DND-41 (cell line): Measurements from ENCODE around the gene GPR107.
A peak's percentile ranks its signal among the peaks of the same experiment; 100 is the strongest.

Experiments
- ATAC-seq: fragments of 200-7000 bp; cut with Tn5 transposase; 3 replicates; pipeline ENCODE4 v1.9.1; 2021; ENCODE audit warnings: low read depth; ENCODE audit not compliant: insufficient read depth
- DNase-seq: peaks from one replicate; pipeline ENCODE4 v3.0.0-alpha.2; 2020
- H2AFZ ChIP-seq: 2 replicates; pipeline ENCODE4 v1.6.0; 2012; ENCODE audit warnings: low read depth, low read length
- H3K27ac ChIP-seq: 2 replicates; pipeline ENCODE4 v1.5.1; 2012; ENCODE audit warnings: low read length, inconsistent platforms
- H3K27me3 ChIP-seq: fragments of 200-600 bp; sonication (generic); 2 replicates; pipeline ENCODE4 v1.6.0; 2012; ENCODE audit warnings: low read length, mild to moderate bottlenecking, inconsistent platforms; ENCODE audit not compliant: insufficient read depth, poor library complexity
- H3K36me3 ChIP-seq: 2 replicates; pipeline ENCODE4 v1.5.1; 2012; ENCODE audit warnings: low read length, inconsistent platforms; ENCODE audit not compliant: insufficient read depth
- H3K4me1 ChIP-seq: 2 replicates; pipeline ENCODE4 v1.5.1; 2012; ENCODE audit warnings: mild to moderate bottlenecking, low read length; ENCODE audit not compliant: insufficient read depth
- H3K4me2 ChIP-seq: 2 replicates; pipeline ENCODE4 v1.6.0; 2012; ENCODE audit warnings: mild to moderate bottlenecking, moderate library complexity, low read length, inconsistent platforms; ENCODE audit not compliant: insufficient read depth
- H3K4me3 ChIP-seq, 2 experiments: fragments of 200-600 bp in 1 of 2; shearing (Covaris generic) in 1 of 2; 2 replicates each; pipeline ENCODE4 v1.5.1; 2012 to 2016; ENCODE audit warnings: inconsistent platforms in 2 of 2, low read length in 2 of 2, mild to moderate bottlenecking in 2 of 2, low read depth in 1 of 2, moderate library complexity in 1 of 2
- H3K79me2 ChIP-seq: 2 replicates; pipeline ENCODE4 v1.6.0; 2012; ENCODE audit warnings: low read length, inconsistent platforms; ENCODE audit not compliant: insufficient read depth
- H3K9ac ChIP-seq: 2 replicates; pipeline ENCODE4 v1.6.0; 2012; ENCODE audit warnings: low read depth, mild to moderate bottlenecking, inconsistent platforms, low read length, moderate library complexity
- H3K9me3 ChIP-seq: 2 replicates; pipeline ENCODE4 v1.5.1; 2012; ENCODE audit warnings: low read length, moderate library complexity, mild to moderate bottlenecking, inconsistent platforms; ENCODE audit not compliant: insufficient read depth, severe bottlenecking
- H4K20me1 ChIP-seq: 2 replicates; pipeline ENCODE4 v1.6.0; 2012; ENCODE audit warnings: low read length; ENCODE audit not compliant: insufficient read depth
- CTCF ChIP-seq: IDR thresholded peaks from 2 replicates; pipeline ENCODE4 v1.5.1; 2012; ENCODE audit warnings: borderline replicate concordance, low read length, moderate library complexity, mild to moderate bottlenecking; ENCODE audit not compliant: poor library complexity, severe bottlenecking; ENCODE audit errors: extremely low read depth
- EZH2 ChIP-seq: IDR thresholded peaks from 3 replicates; pipeline ENCODE4 v1.6.1; 2012; ENCODE audit warnings: borderline replicate concordance, low read depth, mild to moderate bottlenecking, moderate library complexity, low read length, inconsistent platforms; ENCODE audit not compliant: severe bottlenecking

GPR107 gene

GRCh38 chr9:130143958-130144366 lies 90.3 kb downstream of the GPR107 start:
- Histone ChIP-seq H4K20me1 (no peaks in the 10 kb centered on the region), H3K36me3 (no peaks in the 10 kb centered on the region), H3K4me1 (no peaks in the 10 kb centered on the region), H3K4me3 (no peak overlapping the region), H3K9ac (no peak overlapping the region), H3K4me2 (no peak overlapping the region), H3K27me3 (no peaks in the 10 kb centered on the region), H3K27ac (no peak overlapping the region), H2AFZ (no peak overlapping the region), H3K9me3 (no peaks in the 10 kb centered on the region), H3K79me2 (no peaks in the 10 kb centered on the region)
- ATAC-seq, result 0 out of 3 replicates have a peak, but pooled peaks have one; percentile 24
- TF ChIP-seq EZH2, result no peak
- TF ChIP-seq CTCF, result no peak
- DNase-seq, result no peak

GRCh38 chr9:130144703-130145102 lies 91.0 kb downstream of the GPR107 start:
- Histone ChIP-seq H3K4me3 (no peak overlapping the region), H3K36me3 (no peaks in the 10 kb centered on the region), H3K4me1 (no peaks in the 10 kb centered on the region), H3K4me2 (no peak overlapping the region), H3K79me2 (no peaks in the 10 kb centered on the region), H3K9me3 (no peaks in the 10 kb centered on the region), H4K20me1 (no peaks in the 10 kb centered on the region), H3K27me3 (no peaks in the 10 kb centered on the region), H3K9ac (no peak overlapping the region), H3K27ac (no peak overlapping the region), H2AFZ (no peak overlapping the region)
- DNase-seq, result no peak
- no peak for ATAC-seq
- no peak for TF ChIP-seq EZH2

- Histone ChIP-seq H3K79me2 (no peaks in the 10 kb centered on the region), H3K9ac (no peak overlapping the region), H3K4me1 (no peaks in the 10 kb centered on the region), H3K36me3 (no peaks in the 10 kb centered on the region), H3K27ac (no peak overlapping the region), H3K4me3 (no peak overlapping the region), H3K9me3 (no peaks in the 10 kb centered on the region), H2AFZ (no peak overlapping the region), H4K20me1 (no peaks in the 10 kb centered on the region), H3K4me2 (no peak overlapping the region), H3K27me3 (no peaks in the 10 kb centered on the region)
- ATAC-seq, result no peak
- no peak for DNase-seq
- no peak for TF ChIP-seq EZH2
- no peak for TF ChIP-seq CTCF
Observed at GRCh38 chr9:130145658-130146057, 92.0 kb downstream of the GPR107 start.

GRCh38 chr9:130147198-130147597 lies 93.5 kb downstream of the GPR107 start:
- no peaks in the 10 kb centered on the region for H3K9me3 ChIP-seq
- ATAC-seq (no peak), DNase-seq (no peak)
- no peak overlapping the region for H3K4me2 ChIP-seq
- no peaks in the 10 kb centered on the region for H3K36me3 ChIP-seq
- H4K20me1 ChIP-seq, result no peaks in the 10 kb centered on the region
- no peak overlapping the region for H2AFZ ChIP-seq
- H3K4me3 ChIP-seq, result no peak overlapping the region
- H3K9ac ChIP-seq, result no peak overlapping the region
- H3K79me2 ChIP-seq, result no peaks in the 10 kb centered on the region
- H3K27ac ChIP-seq, result no peak overlapping the region
- H3K4me1 ChIP-seq, result no peaks in the 10 kb centered on the region
- TF ChIP-seq CTCF, result no peak
- TF ChIP-seq EZH2, result no peak
- no peaks in the 10 kb centered on the region for H3K27me3 ChIP-seq
